ENCODE measurements around the gene PTPRN2. TPM values are rescaled to one million over a fixed set of nuclear protein-coding genes. Genes with fewer than 3 reads are reported as not detected.

The PTPRN2 gene
- total and polyA plus RNA-seq, 2 donors from 2014 or later, result 4.8 to 6.2 TPM

- Histone ChIP-seq H3K9ac (ENCODE audit: low read length in 3 of 3) (no peak overlapping the region), H3K4me1 (ENCODE audit: control insufficient read depth in 2 of 3, insufficient read depth in 2 of 3, low read depth in 1 of 3, low read length in 3 of 3) (no peaks in the 10 kb centered on the region), H3K9me3 (ENCODE audit: control insufficient read depth in 2 of 3, insufficient read depth in 1 of 3, low read length in 3 of 3) (peaks cover 0 to 2% (median 0%) of the 10 kb centered on the region in 3 donors), H3K36me3 (ENCODE audit: control insufficient read depth in 2 of 3, insufficient read depth in 3 of 3, low read length in 3 of 3) (no peaks in the 10 kb centered on the region), H3K27ac (ENCODE audit: low read depth in 2 of 2, low read length in 2 of 2) (no peak overlapping the region), H3K27me3 (ENCODE audit: control insufficient read depth, insufficient read depth, low read length) (no peaks in the 10 kb centered on the region), H3K4me3 (ENCODE audit: low read length in 3 of 3) (no peak overlapping the region)
- DNase-seq (peak in 1 of 5 donors; percentile 46), FAIRE-seq (no peak)
- intact Hi-C loops (cut with DNase I), result no loop called here
- no peak for TF ChIP-seq CTCF (IDR thresholded peaks at IDR 0.05; ENCODE audit: borderline replicate concordance, extremely low read depth, insufficient read depth)
Observed at GRCh38 chr7:157800281-157800680, 787.3 kb downstream of the PTPRN2 start.

GRCh38 chr7:157799076-157799685 is 788.4 kb downstream of the PTPRN2 start:
- intact Hi-C loops (cut with DNase I), result no loop called here
- no peak for TF ChIP-seq CTCF (IDR thresholded peaks at IDR 0.05; ENCODE audit: borderline replicate concordance, extremely low read depth, insufficient read depth)
- H3K27me3 ChIP-seq (ENCODE audit: control insufficient read depth, insufficient read depth, low read length), result no peaks in the 10 kb centered on the region
- peak in 1 of 5 donors; percentile 45 for DNase-seq
- no peak overlapping the region for H3K4me3 ChIP-seq (ENCODE audit: low read length in 3 of 3)
- no peak overlapping the region for H3K27ac ChIP-seq (ENCODE audit: low read depth in 2 of 2, low read length in 2 of 2)
- no peak overlapping the region for H3K9ac ChIP-seq (ENCODE audit: low read length in 3 of 3)
- H3K9me3 ChIP-seq (ENCODE audit: control insufficient read depth in 2 of 3, insufficient read depth in 1 of 3, low read length in 3 of 3), result peaks cover 0 to 2% (median 0%) of the 10 kb centered on the region in 3 donors
- FAIRE-seq, result no peak
- no peaks in the 10 kb centered on the region for H3K4me1 ChIP-seq (ENCODE audit: control insufficient read depth in 2 of 3, insufficient read depth in 2 of 3, low read depth in 1 of 3, low read length in 3 of 3)
- H3K36me3 ChIP-seq (ENCODE audit: control insufficient read depth in 2 of 3, insufficient read depth in 3 of 3, low read length in 3 of 3), result no peaks in the 10 kb centered on the region

- intact Hi-C loops (cut with DNase I), result no loop called here
- FAIRE-seq, result no peak
- H3K27ac ChIP-seq (ENCODE audit: low read depth in 2 of 2, low read length in 2 of 2), result no peak overlapping the region
Observed at GRCh38 chr7:157797361-157797760, 790.3 kb downstream of the PTPRN2 start.

More at GRCh38 chr7:157797361-157797760, 790.3 kb downstream of the PTPRN2 start:
- Histone ChIP-seq H3K4me1 (ENCODE audit: control insufficient read depth in 2 of 3, insufficient read depth in 2 of 3, low read depth in 1 of 3, low read length in 3 of 3) (no peaks in the 10 kb centered on the region), H3K27me3 (ENCODE audit: control insufficient read depth, insufficient read depth, low read length) (no peaks in the 10 kb centered on the region), H3K9me3 (ENCODE audit: control insufficient read depth in 2 of 3, insufficient read depth in 1 of 3, low read length in 3 of 3) (no peaks in the 10 kb centered on the region), H3K36me3 (ENCODE audit: control insufficient read depth in 2 of 3, insufficient read depth in 3 of 3, low read length in 3 of 3) (no peaks in the 10 kb centered on the region), H3K4me3 (ENCODE audit: low read length in 3 of 3) (no peak overlapping the region), H3K9ac (ENCODE audit: low read length in 3 of 3) (no peak overlapping the region)
- peak in 1 of 5 donors; percentile 65 for DNase-seq
- TF ChIP-seq CTCF (IDR thresholded peaks at IDR 0.05; ENCODE audit: borderline replicate concordance, extremely low read depth, insufficient read depth), result no peak

All from kidney (tissue), 14 donors.